PC-9 (cell line): ENCODE measurements around the gene CRELD2.

Experiments used
- CTCF ChIP-seq: fragments of 200-600 bp; sonication (generic); conservative IDR thresholded peaks from 2 replicates; pipeline ENCODE4 v1.6.1; 2017; ENCODE audit warnings: mixed run types, antibody characterized with exemption, mild to moderate bottlenecking, moderate library complexity
- EZH2 ChIP-seq: fragments of 200-600 bp; sonication (generic); IDR thresholded peaks from 2 replicates; pipeline ENCODE4 v1.8.0; 2017; ENCODE audit warnings: antibody characterized with exemption, low read depth

- no peak for TF ChIP-seq CTCF
- no peak for TF ChIP-seq EZH2
These were observed 50.6 kb downstream of the CRELD2 start for GRCh38 chr22:49968831-49969661.
